ENCODE measurements around the gene UTP3. TPM values are rescaled to one million over a fixed set of nuclear protein-coding genes. Genes with fewer than 3 reads are reported as not detected.

Gene UTP3
- total and polyA plus RNA-seq, 9 of the 15 experiments (the other 6 are each of a cell fraction or from before 2014, with no cell fraction given), result 11.9 to 69.3 (median 34.0) TPM

- TF ChIP-seq ZBTB40 (IDR thresholded peaks at IDR 0.05) (no peak), ZBTB40 (CRISPR knock-in tag; IDR thresholded peaks at IDR 0.05) (peak; percentile 37; the same call in 1 of the 2 replicates), CHAMP1 (IDR thresholded peaks at IDR 0.05) (no peak), RB1 (IDR thresholded peaks at IDR 0.05; ENCODE audit: low read depth) (peak; percentile 67; the same call in 1 of the 2 replicates), SMAD1 (IDR thresholded peaks at IDR 0.05; ENCODE audit: low read depth, low read length, partially characterized antibody) (no peak), HNRNPLL (IDR thresholded peaks at IDR 0.05; ENCODE audit: low read depth, low read length, poor library complexity, severe bottlenecking) (peak; percentile 67), ZFPM2 (CRISPR knock-in tag; IDR thresholded peaks at IDR 0.05) (no peak), ZNF274 (IDR thresholded peaks at IDR 0.05; ENCODE audit: borderline replicate concordance, low read depth, low read length) (no peak), ARID4B (CRISPR knock-in tag; IDR thresholded peaks at IDR 0.05) (peak; percentile 60; the same call in 1 of the 2 replicates)
These were observed 17.1 kb downstream of the UTP3 start (continued) for GRCh38 chr4:70705183-70706043.

Data from K562 (cell line).